ENCODE results near the gene ANO7.

DNA sequence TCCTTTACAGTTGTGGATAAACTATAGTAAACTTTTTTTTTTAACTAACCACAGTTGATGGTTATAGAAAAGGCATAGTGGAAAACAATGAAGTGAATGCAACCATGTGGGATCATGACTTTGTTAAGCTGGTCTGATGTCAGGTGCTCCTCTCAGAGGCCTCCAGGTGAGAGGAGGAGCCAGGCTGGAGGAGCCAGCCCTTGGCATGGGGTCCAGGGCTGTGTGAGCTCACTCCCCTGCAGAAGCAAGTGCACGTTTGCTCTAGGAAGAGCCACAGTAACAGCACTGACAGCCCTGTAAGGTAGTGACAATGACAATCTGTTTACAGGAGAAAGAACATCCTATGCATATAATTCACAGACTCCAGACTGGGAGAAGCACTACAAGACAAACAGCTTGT is 32.5 kb upstream of the ANO7 start:
- TF ChIP-seq, protein P1, sequence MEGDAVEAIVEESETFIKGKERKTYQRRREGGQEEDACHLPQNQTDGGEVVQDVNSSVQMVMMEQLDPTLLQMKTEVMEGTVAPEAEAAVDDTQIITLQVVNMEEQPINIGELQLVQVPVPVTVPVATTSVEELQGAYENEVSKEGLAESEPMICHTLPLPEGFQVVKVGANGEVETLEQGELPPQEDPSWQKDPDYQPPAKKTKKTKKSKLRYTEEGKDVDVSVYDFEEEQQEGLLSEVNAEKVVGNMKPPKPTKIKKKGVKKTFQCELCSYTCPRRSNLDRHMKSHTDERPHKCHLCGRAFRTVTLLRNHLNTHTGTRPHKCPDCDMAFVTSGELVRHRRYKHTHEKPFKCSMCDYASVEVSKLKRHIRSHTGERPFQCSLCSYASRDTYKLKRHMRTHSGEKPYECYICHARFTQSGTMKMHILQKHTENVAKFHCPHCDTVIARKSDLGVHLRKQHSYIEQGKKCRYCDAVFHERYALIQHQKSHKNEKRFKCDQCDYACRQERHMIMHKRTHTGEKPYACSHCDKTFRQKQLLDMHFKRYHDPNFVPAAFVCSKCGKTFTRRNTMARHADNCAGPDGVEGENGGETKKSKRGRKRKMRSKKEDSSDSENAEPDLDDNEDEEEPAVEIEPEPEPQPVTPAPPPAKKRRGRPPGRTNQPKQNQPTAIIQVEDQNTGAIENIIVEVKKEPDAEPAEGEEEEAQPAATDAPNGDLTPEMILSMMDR (IDR thresholded peaks at IDR 0.05), result no peak
- no peak for TF ChIP-seq POLR2A (IDR thresholded peaks at IDR 0.05)

Data from prostate gland (tissue), 2 donors.